KOPT-K1 (cell line): ENCODE measurements around the gene KRTAP2-3.
"Not testable (repeated sequence)": the region's sequence is repeated elsewhere in the genome, so short reads cannot be mapped to it uniquely, and the experiment has no call there.

Source experiments
- H3K27ac ChIP-seq: fragments of 200-600 bp; sonication (generic); 2 replicates; pipeline ENCODE4 v1.5.1; 2016; ENCODE audit warnings: antibody characterized with exemption, mild to moderate bottlenecking, low read depth, low read length; ENCODE audit not compliant: poor library complexity, severe bottlenecking
- H3K36me3 ChIP-seq: fragments of 200-600 bp; sonication (generic); 2 replicates; pipeline ENCODE4 v1.5.1; 2017; ENCODE audit warnings: antibody characterized with exemption, mild to moderate bottlenecking, low read length, moderate library complexity; ENCODE audit not compliant: insufficient read depth
- H3K9me3 ChIP-seq: fragments of 200-600 bp; sonication (generic); 2 replicates; pipeline ENCODE4 v1.5.1; 2017; ENCODE audit warnings: antibody characterized with exemption, low read length, mild to moderate bottlenecking; ENCODE audit not compliant: insufficient read depth, poor library complexity, severe bottlenecking

KRTAP2-3 gene

DNA sequence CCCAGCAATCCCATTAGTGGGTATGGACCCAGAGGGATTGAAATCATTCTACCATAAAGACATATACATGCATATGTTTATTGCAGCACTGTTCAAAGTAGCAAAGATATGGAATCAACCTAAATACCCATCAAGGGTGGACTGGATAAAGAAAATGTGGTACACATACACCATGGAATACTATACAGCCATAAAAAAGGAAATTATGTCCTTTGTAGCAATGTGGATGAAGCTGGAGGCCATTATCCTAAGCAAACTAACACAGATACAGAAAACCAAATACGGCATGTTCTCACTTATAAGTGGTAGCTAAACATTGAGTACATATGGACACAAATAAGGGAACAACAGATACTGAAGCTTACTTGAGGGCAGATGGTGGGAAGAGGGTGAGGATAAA, 2.4 kb downstream of the KRTAP2-3 start:
- Histone ChIP-seq H3K36me3 (no peaks in the 10 kb centered on the region), H3K27ac (no peak overlapping the region), H3K9me3 (peaks cover 5% of the 10 kb centered on the region)

GRCh38 chr17:41055130-41055529, 4.8 kb downstream of the KRTAP2-3 start, which contains the start of gene KRTAP2-2:
TSS of gene KRTAP2-2 (minus strand) at chr17:41055230. CDS start at chr17:41055211, 19 bp downstream.
- H3K9me3 ChIP-seq, H3K36me3 ChIP-seq, H3K27ac ChIP-seq: not testable (repeated sequence)

DNA sequence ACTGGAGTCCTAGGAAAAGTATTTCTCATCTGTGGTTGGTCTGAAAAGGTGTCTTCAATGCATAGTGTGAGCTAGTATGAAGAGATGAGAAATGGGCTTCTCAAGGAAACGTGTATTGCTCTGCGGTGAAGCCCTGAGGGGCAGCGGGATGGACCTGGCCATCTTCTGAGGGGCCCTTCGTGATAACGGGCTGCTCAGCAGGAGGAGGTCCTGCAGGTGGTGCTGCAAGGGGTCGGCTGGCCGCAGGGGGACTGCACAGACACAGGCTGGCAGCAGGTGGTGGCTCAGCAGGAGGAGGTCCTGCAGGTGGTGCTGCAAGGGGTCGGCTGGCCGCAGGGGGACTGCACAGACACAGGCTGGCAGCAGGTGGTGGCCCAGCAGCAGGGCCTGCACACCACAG, 5.4 kb downstream of the KRTAP2-3 start:
- not testable (repeated sequence) for H3K9me3 ChIP-seq, H3K27ac ChIP-seq, H3K36me3 ChIP-seq

DNA sequence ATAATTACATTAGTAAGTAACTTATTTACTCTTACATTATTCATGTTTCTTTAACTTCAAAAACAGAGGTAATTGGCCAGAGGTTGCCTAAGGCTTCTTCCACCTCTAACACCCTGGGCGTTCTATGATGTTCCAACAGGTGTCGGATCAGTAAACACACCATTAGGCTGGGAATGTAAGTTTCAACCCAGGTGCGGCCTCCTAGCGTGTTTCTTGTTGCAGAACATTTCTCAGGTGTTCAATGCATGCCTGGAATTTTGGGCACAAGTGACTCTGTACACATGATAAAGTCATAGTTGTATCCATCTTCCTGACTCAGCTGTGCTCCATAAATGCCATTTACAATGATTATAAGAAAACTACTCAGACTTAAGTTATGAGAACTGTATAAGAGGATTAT, 5.9 kb downstream of the KRTAP2-3 start:
- Histone ChIP-seq H3K9me3 (peaks cover 5% of the 10 kb centered on the region), H3K27ac (no peak overlapping the region), H3K36me3 (no peaks in the 10 kb centered on the region)

GRCh38 chr17:41052566-41052965, 7.3 kb downstream of the KRTAP2-3 start:
- Histone ChIP-seq H3K9me3 (peaks cover 4% of the 10 kb centered on the region), H3K36me3 (no peaks in the 10 kb centered on the region), H3K27ac (no peak overlapping the region)

- H3K36me3 ChIP-seq, result no peaks in the 10 kb centered on the region
- H3K9me3 ChIP-seq, result no peaks in the 10 kb centered on the region
- no peak overlapping the region for H3K27ac ChIP-seq
Observed at GRCh38 chr17:41049110-41049509, 10.8 kb downstream of the KRTAP2-3 start.

DNA sequence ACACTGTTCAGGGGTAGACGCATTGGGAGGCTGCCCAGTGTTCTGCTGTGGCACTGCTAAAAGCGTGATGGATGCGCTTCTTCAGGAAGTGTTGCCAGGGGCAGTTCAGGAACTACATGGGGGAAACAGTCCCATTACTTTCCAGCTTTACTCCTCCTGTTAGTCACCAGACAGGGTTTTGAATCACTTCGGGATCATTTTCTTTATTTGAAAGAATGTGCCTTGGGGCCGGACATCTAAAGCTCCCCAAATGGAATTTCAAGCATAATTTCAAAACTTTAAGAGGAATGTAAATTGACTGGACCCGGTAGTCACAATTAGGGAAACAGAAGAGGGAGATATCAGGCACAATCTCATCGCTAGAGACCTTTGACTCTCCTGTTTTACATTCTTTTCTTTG, 11.5 kb downstream of the KRTAP2-3 start:
- Histone ChIP-seq H3K27ac (no peak overlapping the region), H3K9me3 (peaks cover 3% of the 10 kb centered on the region), H3K36me3 (no peaks in the 10 kb centered on the region)

DNA sequence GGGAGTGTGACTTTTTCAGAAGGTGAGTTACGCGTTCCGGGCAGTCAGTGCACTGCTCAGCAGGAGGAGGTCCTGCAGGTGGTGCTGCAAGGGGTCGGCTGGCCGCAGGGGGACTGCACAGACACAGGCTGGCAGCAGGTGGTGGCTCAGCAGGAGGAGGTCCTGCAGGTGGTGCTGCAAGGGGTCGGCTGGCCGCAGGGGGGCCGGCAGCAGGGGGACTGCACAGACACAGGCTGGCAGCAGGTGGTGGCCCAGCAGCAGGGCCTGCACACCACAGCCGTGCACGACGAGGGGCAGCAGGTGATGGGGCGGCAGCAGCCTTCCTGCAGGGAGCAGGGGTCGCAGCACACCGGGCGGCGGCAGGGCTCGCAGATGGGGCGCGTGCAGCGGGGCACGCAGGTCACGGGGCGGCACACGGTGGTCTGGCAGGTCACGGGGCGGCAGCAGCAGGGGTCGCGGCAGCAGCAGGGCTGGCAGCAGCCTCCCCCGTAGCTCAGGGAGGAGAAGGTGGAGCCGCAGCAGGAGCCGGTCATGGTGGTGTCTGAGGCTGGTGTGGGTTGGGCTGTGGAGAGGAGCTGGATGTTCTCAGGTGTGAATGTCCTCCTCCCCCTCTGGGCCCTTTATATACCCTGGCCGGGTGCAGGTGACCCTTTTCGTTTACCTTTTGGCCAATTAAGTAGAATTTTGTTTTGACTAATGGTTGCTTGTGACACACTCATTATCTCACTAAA, 13.0 kb downstream of the KRTAP2-3 start, which contains the start of gene KRTAP2-1:
Gene KRTAP2-1, minus strand, starts transcription at position 582 of the 731 bp plus-strand sequence. Its CDS starts 49 bp downstream, at position 533.
- not testable (repeated sequence) for H3K27ac ChIP-seq, H3K36me3 ChIP-seq
- peaks cover 12% of the 10 kb centered on the region for H3K9me3 ChIP-seq

- H3K9me3 ChIP-seq, result peaks cover 12% of the 10 kb centered on the region
- H3K27ac ChIP-seq, result no peak overlapping the region
- H3K36me3 ChIP-seq, result no peaks in the 10 kb centered on the region
Observed at GRCh38 chr17:41042953-41043352, 17.0 kb downstream of the KRTAP2-3 start.

DNA sequence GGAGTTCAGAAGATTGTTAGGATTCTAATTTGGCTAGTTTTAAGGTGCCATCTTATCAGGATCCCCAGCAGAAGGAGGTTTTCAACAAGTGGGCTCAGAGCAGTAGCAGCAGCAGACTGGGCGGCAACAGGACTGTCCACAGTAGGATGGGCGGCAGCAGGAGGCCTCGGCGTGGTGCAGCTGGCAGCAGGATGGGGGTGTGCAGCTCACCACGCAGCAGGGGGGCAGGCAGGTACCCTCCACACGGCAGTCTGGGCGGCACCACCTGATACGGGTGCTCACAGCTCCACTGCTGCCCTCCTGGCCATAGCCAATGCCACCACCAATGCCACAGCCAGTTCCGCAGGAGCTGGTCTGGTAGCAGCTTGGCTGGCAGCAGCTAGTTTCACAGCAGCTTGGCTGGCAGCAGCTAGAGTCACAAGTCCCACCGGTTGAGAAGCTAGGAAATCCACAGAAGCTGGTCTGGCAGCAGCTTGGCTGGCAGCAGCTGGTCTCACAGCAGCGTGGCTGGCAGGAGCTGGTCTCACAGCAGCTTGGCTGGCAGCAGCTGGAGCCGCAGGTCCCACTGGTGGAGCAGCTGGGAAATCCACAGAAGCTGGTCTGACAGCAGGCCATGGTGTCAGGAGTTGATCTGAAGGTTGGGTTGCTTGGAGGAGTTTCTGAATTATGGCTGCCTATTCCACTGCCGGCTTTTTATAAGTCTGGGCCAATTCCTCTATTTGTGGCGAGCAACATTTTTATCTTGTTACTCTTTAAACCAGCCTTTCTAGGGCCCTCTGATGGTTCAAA, 18.9 kb downstream of the KRTAP2-3 start, which contains the start of gene KRTAP1-1:
Gene KRTAP1-1, minus strand, starts transcription at position 668 of the 789 bp plus-strand sequence. Its CDS starts 53 bp downstream, at position 615.
- not testable (repeated sequence) for H3K27ac ChIP-seq, H3K36me3 ChIP-seq
- H3K9me3 ChIP-seq, result peaks cover 12% of the 10 kb centered on the region

DNA sequence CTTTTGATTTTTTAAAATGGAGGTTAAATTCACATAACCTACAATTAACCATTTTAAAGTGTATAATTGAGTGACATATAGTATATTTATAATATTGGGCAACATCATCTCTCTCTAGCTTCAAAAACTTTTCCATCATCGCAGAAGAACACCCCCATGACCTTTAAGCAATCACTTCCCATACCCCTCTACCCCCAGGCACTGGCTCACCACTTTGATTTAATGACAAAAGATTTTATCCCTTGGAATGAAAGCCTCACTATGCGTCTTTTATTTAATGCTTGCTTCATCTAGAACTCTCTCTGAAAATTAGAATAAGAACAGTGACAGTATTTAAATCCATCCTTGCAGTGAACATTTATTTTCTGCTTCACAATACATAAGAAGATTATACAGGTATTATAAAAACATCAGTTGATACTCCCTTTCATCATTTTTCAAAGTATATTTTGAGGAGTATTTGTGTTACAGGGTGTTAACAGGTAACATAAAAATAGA, 22.0 kb downstream of the KRTAP2-3 start:
- Histone ChIP-seq H3K36me3 (no peaks in the 10 kb centered on the region), H3K27ac (no peak overlapping the region), H3K9me3 (peaks cover 6% of the 10 kb centered on the region)

- not testable (repeated sequence) for H3K9me3 ChIP-seq, H3K27ac ChIP-seq, H3K36me3 ChIP-seq
Observed at GRCh38 chr17:41034346-41034935, 25.5 kb downstream of the KRTAP2-3 start, which contains the start of gene KRTAP1-3. TSS of gene KRTAP1-3 (minus strand) at chr17:41034874. CDS start at chr17:41034821, 53 bp downstream.

DNA sequence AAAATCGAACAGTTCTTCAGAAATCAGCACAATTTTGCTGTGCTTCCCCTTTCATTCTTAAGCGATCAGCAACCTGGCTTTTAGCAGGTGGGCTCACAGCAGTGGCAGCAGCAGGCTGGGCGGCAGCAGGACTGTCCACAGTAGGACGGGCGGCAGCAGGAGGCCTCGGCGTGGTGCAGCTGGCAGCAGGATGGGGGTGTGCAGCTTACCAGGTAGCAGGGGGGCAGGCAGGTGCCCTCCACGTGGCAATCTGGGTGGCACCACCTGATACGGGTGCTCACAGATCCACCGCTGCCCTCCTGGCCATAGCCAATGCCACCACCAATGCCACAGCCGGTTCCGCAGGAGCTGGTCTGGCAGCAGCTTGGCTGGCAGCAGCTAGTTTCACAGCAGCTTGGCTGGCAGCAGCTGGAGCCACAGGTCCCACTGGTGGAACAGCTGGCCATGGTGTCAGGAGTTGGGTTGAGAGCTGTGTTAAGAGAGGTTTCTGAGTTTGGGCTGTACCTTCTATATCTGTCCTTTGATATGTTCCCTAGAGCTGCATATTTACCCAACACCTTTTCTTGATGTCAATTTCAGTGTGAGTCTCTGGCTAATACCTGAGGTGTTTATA, 30.2 kb downstream of the KRTAP2-3 start, which contains the start of gene KRTAP1-4:
Gene KRTAP1-4, minus strand, starts transcription at position 563 of the 613 bp plus-strand sequence. Its CDS starts 117 bp downstream, at position 446.
- H3K36me3 ChIP-seq, result no peaks in the 10 kb centered on the region
- no peaks in the 10 kb centered on the region for H3K9me3 ChIP-seq
- H3K27ac ChIP-seq, result no peak within 1 kb of the TSS

DNA sequence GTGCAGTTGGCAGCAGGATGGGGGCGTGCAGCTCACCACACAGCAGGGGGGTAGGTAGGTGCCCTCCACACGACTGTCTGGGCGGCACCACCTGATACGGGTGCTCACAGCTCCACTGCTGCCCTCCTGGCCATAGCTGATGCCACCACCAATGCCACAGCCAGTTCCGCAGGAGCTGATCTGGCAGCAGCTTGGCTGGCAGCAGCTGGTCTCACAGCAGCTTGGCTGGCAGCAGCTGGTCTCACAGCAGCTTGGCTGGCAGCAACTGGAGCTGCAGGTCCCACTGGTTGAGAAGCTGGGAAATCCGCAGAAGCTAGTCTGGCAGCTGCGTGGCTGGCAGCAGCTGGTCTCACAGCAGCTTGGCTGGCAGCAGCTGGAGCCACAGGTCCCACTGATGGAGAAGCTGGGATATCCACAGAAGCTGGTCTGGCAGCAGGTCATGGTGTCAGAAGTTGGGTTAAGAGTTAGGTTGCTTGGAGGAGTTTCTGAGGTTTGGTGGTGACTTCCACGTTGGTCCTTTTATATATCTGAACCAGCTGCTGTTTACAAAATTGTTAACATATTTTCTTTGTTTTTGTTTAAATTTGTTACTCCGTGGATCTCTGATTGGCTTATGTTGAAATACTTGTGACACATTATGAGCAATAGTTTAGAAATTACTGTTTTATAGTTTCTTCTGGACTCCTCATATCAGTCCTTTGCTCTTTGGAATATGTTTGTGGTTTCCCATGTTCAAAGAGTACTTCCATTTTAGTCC, 33.0 kb downstream of the KRTAP2-3 start, which contains the start of gene KRTAP1-5:
Gene KRTAP1-5, minus strand, starts transcription at position 494 of the 757 bp plus-strand sequence. Its CDS starts 53 bp downstream, at position 441.
- no peaks in the 10 kb centered on the region for H3K9me3 ChIP-seq
- H3K36me3 ChIP-seq, result no peaks in the 10 kb centered on the region
- H3K27ac ChIP-seq, result no peak within 1 kb of the TSS
